Measurements from ENCODE around the gene HDAC4. TPM values are rescaled to one million over a fixed set of nuclear protein-coding genes. Genes with fewer than 3 reads are reported as not detected.

Gene HDAC4
- polyA plus RNA-seq, 2 of the 4 experiments (the other 2 are of a cell fraction): 8.6 to 10.4 TPM

GRCh38 chr2:239151201-239152131 lies 249.4 kb downstream of the HDAC4 start:
- CTCF ChIA-PET: no interaction called here
- no peak for FAIRE-seq

GRCh38 chr2:239150125-239151011 lies 250.5 kb downstream of the HDAC4 start:
- ChIA-PET POLR2A (no interaction called here), CTCF (interaction anchor here (0.8 kb wide), 1 partner anchor 21 kb away, joined by 3 read pairs; no protein-coding TSS in a partner anchor)
- Histone ChIP-seq H3K27ac (no peak overlapping the region), H3K4me3 (no peak overlapping the region), H3K9me3 (no peaks in the 10 kb centered on the region), H3K4me2 (no peak overlapping the region), H3K4me1 (no peaks in the 10 kb centered on the region)
- WGBS (ENCODE audit: missing lambda C conversion rate): 82% methylated on average over 9 of the region's 9 CpGs
- ATAC-seq (no peak), DNase-seq (ENCODE audit: low read depth in 1 of 2, low spot score in 1 of 2) (no peak), FAIRE-seq (no peak)
- TF ChIP-seq ZC3H11A (IDR thresholded peaks at IDR 0.05) (no peak), EHMT2 (IDR thresholded peaks at IDR 0.05; ENCODE audit: low read depth) (no peak), CBX8 (IDR thresholded peaks at IDR 0.05) (no peak), NPAS2 (CRISPR knock-in tag; IDR thresholded peaks at IDR 0.05; ENCODE audit: borderline replicate concordance) (no peak), RCOR1 (IDR thresholded peaks at IDR 0.05; ENCODE audit: low read depth, low read length) (no peak), MAFK (IDR thresholded peaks at IDR 0.05; ENCODE audit: partially characterized antibody) (no peak), ZFP36 (IDR thresholded peaks at IDR 0.05; ENCODE audit: borderline replicate concordance, partially characterized antibody) (no peak), HDAC2 (IDR thresholded peaks at IDR 0.05) (no peak), CEBPB (IDR thresholded peaks at IDR 0.05) (no peak), ESRRA (IDR thresholded peaks at IDR 0.05; ENCODE audit: borderline replicate concordance, low read length) (no peak), USF2 (IDR thresholded peaks at IDR 0.05) (no peak), PBX3 (IDR thresholded peaks at IDR 0.05) (no peak)

More at GRCh38 chr2:239151201-239152131, 249.4 kb downstream of the HDAC4 start:
- Histone ChIP-seq H3K4me1 (no peaks in the 10 kb centered on the region), H3K27ac (no peak overlapping the region), H3K4me3 (no peak overlapping the region), H3K4me2 (no peak overlapping the region), H3K9me3 (no peaks in the 10 kb centered on the region)
- 92% methylated on average over 16 of the region's 16 CpGs for WGBS (ENCODE audit: missing lambda C conversion rate)
- DNase-seq (ENCODE audit: low read depth in 1 of 2, low spot score in 1 of 2) (no peak), ATAC-seq (no peak)
- POLR2A ChIA-PET: no interaction called here
- TF ChIP-seq HOXB13 (CRISPR knock-in tag; IDR thresholded peaks at IDR 0.05; ENCODE audit: low read depth): no peak
- TF ChIP-seq CHD2 (IDR thresholded peaks at IDR 0.05; ENCODE audit: low read length, partially characterized antibody): no peak
- no peak for TF ChIP-seq REST (IDR thresholded peaks at IDR 0.05)
- TF ChIP-seq ESRRA (IDR thresholded peaks at IDR 0.05; ENCODE audit: borderline replicate concordance, low read length): no peak
- no peak for TF ChIP-seq PBX3 (IDR thresholded peaks at IDR 0.05)
- no peak for TF ChIP-seq PHF8 (IDR thresholded peaks at IDR 0.05; ENCODE audit: borderline replicate concordance, low read depth)
- TF ChIP-seq FOSL2 (IDR thresholded peaks at IDR 0.05): no peak
- TF ChIP-seq FOSL2 (CRISPR knock-in tag; IDR thresholded peaks at IDR 0.05): no peak
- no peak for TF ChIP-seq BHLHE40 (IDR thresholded peaks at IDR 0.05; ENCODE audit: low read depth, low read length)
- no peak for TF ChIP-seq RARB (CRISPR knock-in tag; IDR thresholded peaks at IDR 0.05)
- no peak for TF ChIP-seq SMC3 (IDR thresholded peaks at IDR 0.05)
- TF ChIP-seq ZNF302 (CRISPR knock-in tag; IDR thresholded peaks at IDR 0.05): no peak
- TF ChIP-seq RNF2 (IDR thresholded peaks at IDR 0.05; ENCODE audit: borderline replicate concordance, low read depth): no peak
- no peak for TF ChIP-seq TP53 (CRISPR knock-in tag; IDR thresholded peaks at IDR 0.05)
- TF ChIP-seq USF2 (IDR thresholded peaks at IDR 0.05): no peak
- TF ChIP-seq HEYL (CRISPR knock-in tag; IDR thresholded peaks at IDR 0.05): no peak

Data from A549 (cell line).